Measurements from ENCODE around the gene TRIM52. TPM values are rescaled to one million over a fixed set of nuclear protein-coding genes. Genes with fewer than 3 reads are reported as not detected.
A peak's percentile ranks its signal among the peaks of the same experiment; 100 is the strongest.

Gene TRIM52
- total and polyA plus RNA-seq, 2 donors: 13.8 to 14.1 TPM

GRCh38 chr5:181233801-181234454, 27.0 kb downstream of the TRIM52 start:
- Histone ChIP-seq H3K36me3 (ENCODE audit: insufficient read depth) (no peaks in the 10 kb centered on the region), H3K4me1 (ENCODE audit: insufficient read depth) (no peaks in the 10 kb centered on the region), H3K4me3 (ENCODE audit: low read depth, low read length) (no peak overlapping the region), H3K27ac (ENCODE audit: low read depth) (no peak overlapping the region)
- no peak for DNase-seq (ENCODE audit: extremely low spot score)
- 87% methylated on average over 24 of the region's 24 CpGs for WGBS

- H3K4me1 ChIP-seq (ENCODE audit: insufficient read depth): no peaks in the 10 kb centered on the region
- WGBS: 82% methylated on average over 16 of the region's 16 CpGs
- no peak for DNase-seq (ENCODE audit: extremely low spot score)
- no peak overlapping the region for H3K4me3 ChIP-seq (ENCODE audit: low read depth, low read length)
- H3K27ac ChIP-seq (ENCODE audit: low read depth): no peak overlapping the region
- H3K36me3 ChIP-seq (ENCODE audit: insufficient read depth): no peaks in the 10 kb centered on the region
Measured at GRCh38 chr5:181233088-181233800, 27.7 kb downstream of the TRIM52 start.

- Histone ChIP-seq H3K4me1 (ENCODE audit: insufficient read depth) (no peaks in the 10 kb centered on the region), H3K4me3 (ENCODE audit: low read depth, low read length) (no peak overlapping the region), H3K27ac (ENCODE audit: low read depth) (no peak overlapping the region), H3K36me3 (ENCODE audit: insufficient read depth) (no peaks in the 10 kb centered on the region)
- 82% methylated on average over 18 of the region's 18 CpGs for WGBS
- no peak for DNase-seq (ENCODE audit: extremely low spot score)
Measured at GRCh38 chr5:181232593-181232992, 28.4 kb downstream of the TRIM52 start.

DNA sequence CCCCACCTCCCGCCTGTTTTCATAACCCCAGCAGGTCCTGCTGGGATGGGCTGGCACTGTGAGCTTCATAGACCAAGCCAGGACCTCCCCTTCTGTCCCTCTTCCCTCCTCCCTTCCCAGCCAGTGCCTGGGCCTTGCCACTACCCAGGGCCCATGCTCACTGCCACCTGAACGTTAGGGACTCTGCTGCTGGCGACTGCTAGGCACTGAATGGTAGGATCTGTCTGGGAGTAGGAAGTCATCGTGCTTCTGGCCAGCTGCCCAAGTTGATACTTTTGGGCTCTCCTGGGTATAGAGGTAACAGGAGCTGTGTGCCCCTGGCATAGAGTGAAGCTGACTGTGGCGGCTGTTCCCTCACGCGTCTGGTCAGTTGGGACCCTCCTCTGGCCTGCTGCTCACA, 29.5 kb downstream of the TRIM52 start:
- Histone ChIP-seq H3K36me3 (ENCODE audit: insufficient read depth) (no peaks in the 10 kb centered on the region), H3K4me3 (ENCODE audit: low read depth, low read length) (no peak overlapping the region), H3K4me1 (ENCODE audit: insufficient read depth) (no peaks in the 10 kb centered on the region), H3K27ac (ENCODE audit: low read depth) (no peak overlapping the region)
- DNase-seq (ENCODE audit: extremely low spot score): no peak
- WGBS: 92% methylated on average over 7 of the region's 7 CpGs

- no peaks in the 10 kb centered on the region for H3K36me3 ChIP-seq (ENCODE audit: insufficient read depth)
- WGBS: 89% methylated on average over 6 of the region's 6 CpGs
- no peak for DNase-seq (ENCODE audit: extremely low spot score)
Measured at GRCh38 chr5:181230551-181230950, 30.4 kb downstream of the TRIM52 start.

DNA sequence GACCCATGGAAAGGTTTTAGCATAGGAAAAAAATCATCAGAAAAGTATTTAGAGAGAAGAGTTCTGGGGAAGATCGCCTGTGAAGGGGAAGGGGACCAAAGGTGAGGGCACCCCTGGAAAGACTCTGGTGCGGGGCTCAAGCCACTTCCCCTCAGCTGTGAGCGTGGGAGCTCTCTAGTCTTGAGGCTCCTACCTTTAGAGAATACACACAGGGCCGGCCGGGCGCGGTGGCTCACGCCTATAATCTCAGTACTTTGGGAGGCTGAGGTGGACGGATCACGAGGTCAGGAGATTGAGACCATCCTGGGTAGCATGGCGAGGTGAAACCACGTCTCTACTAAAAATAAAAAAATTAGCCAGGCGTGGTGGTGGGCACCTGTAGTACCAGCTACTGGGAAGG, 30.9 kb downstream of the TRIM52 start:
- no peak for DNase-seq (ENCODE audit: extremely low spot score)
- no peaks in the 10 kb centered on the region for H3K4me1 ChIP-seq (ENCODE audit: insufficient read depth)

More at GRCh38 chr5:181230551-181230950, 30.4 kb downstream of the TRIM52 start:
- H3K4me1 ChIP-seq (ENCODE audit: insufficient read depth): no peaks in the 10 kb centered on the region
- no peak overlapping the region for H3K4me3 ChIP-seq (ENCODE audit: low read depth, low read length)
- H3K27ac ChIP-seq (ENCODE audit: low read depth): no peak overlapping the region

DNA sequence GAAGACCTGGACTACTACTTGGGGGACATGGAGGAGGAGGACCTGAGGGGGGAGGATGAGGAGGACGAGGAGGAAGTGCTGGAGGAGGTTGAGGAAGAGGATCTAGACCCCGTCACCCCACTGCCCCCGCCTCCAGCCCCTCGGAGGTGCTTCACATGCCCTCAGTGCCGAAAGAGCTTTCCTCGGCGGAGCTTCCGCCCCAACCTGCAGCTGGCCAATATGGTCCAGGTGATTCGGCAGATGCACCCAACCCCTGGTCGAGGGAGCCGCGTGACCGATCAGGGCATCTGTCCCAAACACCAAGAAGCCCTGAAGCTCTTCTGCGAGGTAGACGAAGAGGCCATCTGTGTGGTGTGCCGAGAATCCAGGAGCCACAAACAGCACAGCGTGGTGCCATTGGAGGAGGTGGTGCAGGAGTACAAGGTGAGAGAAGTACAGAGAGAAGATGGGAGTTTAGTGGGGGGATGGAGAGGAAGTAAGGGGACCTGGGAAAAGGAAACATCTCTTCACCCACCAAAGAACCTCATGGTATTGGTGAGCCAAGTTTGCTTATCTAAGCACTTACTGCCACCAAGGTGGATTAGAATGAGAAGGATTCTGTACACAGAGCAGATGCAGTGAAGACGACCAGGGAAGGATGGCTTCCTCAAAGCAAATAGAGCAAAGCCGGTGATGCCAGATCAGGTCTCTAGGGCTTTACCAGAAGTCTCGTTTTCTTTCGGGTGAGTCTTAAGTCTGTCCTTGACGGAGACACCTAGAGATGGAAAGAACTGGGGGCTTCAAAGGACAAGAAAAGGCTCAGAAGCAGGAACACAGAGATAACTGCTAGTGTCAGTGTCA, 36.3 kb downstream of the TRIM52 start:
- Histone ChIP-seq H3K4me1 (ENCODE audit: insufficient read depth) (no peaks in the 10 kb centered on the region), H3K27ac (ENCODE audit: low read depth) (no peak overlapping the region), H3K36me3 (ENCODE audit: insufficient read depth) (no peaks in the 10 kb centered on the region), H3K4me3 (ENCODE audit: low read depth, low read length) (peak overlapping the region; percentile 60)
- WGBS: 69% methylated on average over 22 of the region's 22 CpGs
- DNase-seq (ENCODE audit: extremely low spot score): no peak

More for the DNA sequence above, 30.9 kb downstream of the TRIM52 start:
- H3K27ac ChIP-seq (ENCODE audit: low read depth): no peak overlapping the region
- no peak overlapping the region for H3K4me3 ChIP-seq (ENCODE audit: low read depth, low read length)
- 95% methylated on average over 13 of the region's 13 CpGs for WGBS
- no peaks in the 10 kb centered on the region for H3K36me3 ChIP-seq (ENCODE audit: insufficient read depth)

GRCh38 chr5:181223729-181224389, 37.1 kb downstream of the TRIM52 start:
- Histone ChIP-seq H3K4me3 (ENCODE audit: low read depth, low read length) (peak overlapping the region; percentile 60), H3K27ac (ENCODE audit: low read depth) (peak overlapping the region; percentile 81), H3K36me3 (ENCODE audit: insufficient read depth) (no peaks in the 10 kb centered on the region), H3K4me1 (ENCODE audit: insufficient read depth) (no peaks in the 10 kb centered on the region)
- no peak for DNase-seq (ENCODE audit: extremely low spot score)
- WGBS: 1% methylated on average over 31 of the region's 31 CpGs

GRCh38 chr5:181223058-181223728, 37.8 kb downstream of the TRIM52 start, which contains the start of gene TRIM41:
Gene TRIM41 (plus strand): TSS chr5:181223281. CDS start chr5:181224000, 719 bp downstream.
- H3K4me1 ChIP-seq (ENCODE audit: insufficient read depth): no peaks in the 10 kb centered on the region
- DNase-seq (ENCODE audit: extremely low spot score): peak; percentile 96
- H3K27ac ChIP-seq (ENCODE audit: low read depth): peak within 1 kb of the TSS; percentile 96
- WGBS: under 1% methylated on average over 59 of the region's 59 CpGs
- peak within 1 kb of the TSS; percentile 60 for H3K4me3 ChIP-seq (ENCODE audit: low read depth, low read length)
- no peaks in the 10 kb centered on the region for H3K36me3 ChIP-seq (ENCODE audit: insufficient read depth)

DNA sequence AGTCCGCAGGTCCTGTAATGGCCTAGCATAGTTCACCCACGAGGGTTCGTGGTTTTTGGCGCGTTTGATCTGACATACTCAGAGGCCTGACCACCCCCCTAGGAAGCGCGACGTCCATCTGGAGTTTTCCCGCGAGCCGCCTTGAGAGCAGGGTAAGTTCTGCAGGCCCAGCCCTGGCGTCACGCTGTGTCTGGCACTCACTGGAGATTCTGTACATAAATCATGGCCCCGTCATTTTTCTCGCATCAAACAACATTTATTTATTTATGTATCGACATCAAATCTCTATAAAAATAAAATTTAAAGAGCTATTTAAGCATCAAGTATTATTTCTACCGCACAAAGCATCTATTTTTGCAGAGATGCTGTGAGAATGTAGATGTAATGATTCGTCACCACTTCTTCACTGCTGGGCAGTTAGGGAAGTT, 38.3 kb downstream of the TRIM52 start:
- Histone ChIP-seq H3K4me1 (ENCODE audit: insufficient read depth) (no peaks in the 10 kb centered on the region), H3K27ac (ENCODE audit: low read depth) (peak overlapping the region; percentile 96), H3K4me3 (ENCODE audit: low read depth, low read length) (peak overlapping the region; percentile 60), H3K36me3 (ENCODE audit: insufficient read depth) (no peaks in the 10 kb centered on the region)
- DNase-seq (ENCODE audit: extremely low spot score): no peak
- under 1% methylated on average over 18 of the region's 18 CpGs for WGBS

DNA sequence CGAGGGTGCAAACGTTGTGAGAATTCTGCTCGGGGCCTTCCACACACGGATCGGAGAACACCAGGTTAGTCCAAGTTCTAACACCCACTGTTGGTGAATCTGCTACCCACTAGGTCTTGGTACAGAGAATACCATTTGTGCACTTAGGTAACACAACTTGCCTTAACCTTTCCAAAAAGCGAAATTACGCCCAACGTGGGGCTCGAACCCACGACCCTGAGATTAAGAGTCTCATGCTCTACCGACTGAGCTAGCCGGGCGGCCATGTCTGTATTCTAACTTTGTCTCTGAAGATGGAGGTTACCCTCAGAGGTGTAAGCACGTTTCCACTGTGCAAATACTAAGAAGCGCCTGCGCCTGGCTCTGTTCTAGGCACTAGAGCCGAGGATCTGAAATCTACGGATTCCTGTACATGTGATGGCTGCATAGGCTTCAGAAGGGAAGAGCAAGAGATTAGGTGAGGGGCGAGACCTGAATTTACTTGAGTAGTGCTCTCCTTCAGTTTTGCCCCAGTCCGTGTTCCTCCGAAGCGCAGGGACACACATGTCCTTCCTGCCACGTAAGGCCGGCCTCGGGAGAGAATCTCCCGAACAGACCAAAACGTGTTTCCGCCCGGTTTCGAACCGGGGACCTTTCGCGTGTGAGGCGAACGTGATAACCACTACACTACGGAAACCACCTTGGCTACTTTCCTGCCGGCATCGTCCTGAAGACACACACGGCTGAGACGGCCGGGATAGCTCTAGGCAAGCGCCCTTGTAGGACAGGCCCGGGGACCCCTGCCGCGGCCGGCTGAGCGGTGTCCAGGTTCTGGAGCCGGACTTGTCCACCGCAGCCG, 38.9 kb downstream of the TRIM52 start:
- peak; percentile 88 for DNase-seq (ENCODE audit: extremely low spot score)
- Histone ChIP-seq H3K36me3 (ENCODE audit: insufficient read depth) (no peaks in the 10 kb centered on the region), H3K4me1 (ENCODE audit: insufficient read depth) (no peaks in the 10 kb centered on the region), H3K4me3 (ENCODE audit: low read depth, low read length) (peak overlapping the region; percentile 60), H3K27ac (ENCODE audit: low read depth) (peak overlapping the region; percentile 96)
- WGBS: 4% methylated on average over 50 of the region's 50 CpGs

DNA sequence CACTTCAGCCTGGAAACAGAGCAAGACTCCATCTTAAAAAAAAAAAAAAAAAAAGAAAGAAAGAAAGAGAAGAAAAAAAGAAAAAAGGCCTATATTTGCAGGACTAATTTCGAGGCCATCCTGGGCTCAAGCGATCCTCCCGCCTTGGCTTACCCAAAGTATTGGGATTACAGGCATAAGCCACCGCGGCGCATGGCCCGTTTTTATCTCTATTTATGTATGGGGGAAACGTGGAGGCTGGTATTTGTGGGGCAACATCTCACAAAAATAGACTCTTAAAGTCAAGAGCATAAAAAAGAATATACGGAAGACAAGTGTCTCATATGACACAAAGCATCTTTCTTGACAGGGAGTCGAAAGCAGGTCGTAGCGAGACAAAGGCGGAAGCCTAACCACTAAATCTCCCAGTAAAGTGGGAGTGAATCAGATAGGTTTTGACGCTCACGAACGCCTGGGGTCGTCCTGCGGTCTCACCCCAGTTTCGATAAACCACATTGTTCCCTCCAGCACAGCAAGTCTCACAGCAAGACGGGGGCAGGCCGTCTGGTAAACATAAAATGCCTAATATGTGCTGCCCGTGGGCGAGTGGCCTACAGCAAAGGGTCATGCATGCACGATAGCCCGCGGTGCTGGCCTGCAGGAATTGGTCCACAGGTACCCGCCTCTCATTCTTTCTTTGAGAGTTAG, 39.7 kb downstream of the TRIM52 start:
- Histone ChIP-seq H3K27ac (ENCODE audit: low read depth) (no peak overlapping the region), H3K4me1 (ENCODE audit: insufficient read depth) (no peaks in the 10 kb centered on the region), H3K36me3 (ENCODE audit: insufficient read depth) (no peaks in the 10 kb centered on the region), H3K4me3 (ENCODE audit: low read depth, low read length) (no peak overlapping the region)
- 49% methylated on average over 27 of the region's 27 CpGs for WGBS
- no peak for DNase-seq (ENCODE audit: extremely low spot score)

All from urinary bladder (tissue), 4 donors.